Large intestine (tissue), 3 donors: ENCODE measurements around the gene MGAT1. TPM values are rescaled to one million over a fixed set of nuclear protein-coding genes. Genes with fewer than 3 reads are reported as not detected.
"Not testable (repeated sequence)": the region's sequence is repeated elsewhere in the genome, so short reads cannot be mapped to it uniquely, and the experiment has no call there.

Source experiments
- DNase-seq, 2 donors: peaks; one replicate each; pipeline versions ENCODE4 v3.0.0 to v3.0.0-alpha.2; 2013
- H3K27ac ChIP-seq: one replicate; pipeline ENCODE4 v1.5.1; 2013; ENCODE audit warnings: low read length
- H3K27me3 ChIP-seq: 2 replicates; pipeline ENCODE4 v1.6.1; 2013; ENCODE audit warnings: low read length; ENCODE audit not compliant: control insufficient read depth, insufficient read depth
- H3K36me3 ChIP-seq: 2 replicates; pipeline ENCODE4 v1.6.1; 2013; ENCODE audit warnings: low read length; ENCODE audit not compliant: control insufficient read depth, insufficient read depth
- H3K4me1 ChIP-seq: one replicate; pipeline ENCODE4 v1.6.1; 2013; ENCODE audit warnings: low read length; ENCODE audit not compliant: control insufficient read depth, insufficient read depth
- H3K4me3 ChIP-seq: one replicate; pipeline ENCODE4 v1.5.1; 2013; ENCODE audit warnings: low read length
- H3K9me3 ChIP-seq: one replicate; pipeline ENCODE4 v1.6.1; 2013; ENCODE audit warnings: mild to moderate bottlenecking, low read depth, low read length, moderate library complexity; ENCODE audit not compliant: control insufficient read depth
- WGBS: methylation state at CpG from one replicate; pipeline ENCODE4 v1.1.5; 2013; ENCODE audit warnings: low lambda C conversion rate; ENCODE audit not compliant: insufficient coverage; 5-methylcytosine and 5-hydroxymethylcytosine counted together
- polyA plus RNA-seq: library from polyadenylated mRNA; unstranded; fragments of 120-200 nt; gene quantifications from one replicate; pipeline ENCODE4 v1.2.1, GENCODE V29; 2013

Gene MGAT1
- polyA plus RNA-seq, 1 donor: 110 TPM

DNA sequence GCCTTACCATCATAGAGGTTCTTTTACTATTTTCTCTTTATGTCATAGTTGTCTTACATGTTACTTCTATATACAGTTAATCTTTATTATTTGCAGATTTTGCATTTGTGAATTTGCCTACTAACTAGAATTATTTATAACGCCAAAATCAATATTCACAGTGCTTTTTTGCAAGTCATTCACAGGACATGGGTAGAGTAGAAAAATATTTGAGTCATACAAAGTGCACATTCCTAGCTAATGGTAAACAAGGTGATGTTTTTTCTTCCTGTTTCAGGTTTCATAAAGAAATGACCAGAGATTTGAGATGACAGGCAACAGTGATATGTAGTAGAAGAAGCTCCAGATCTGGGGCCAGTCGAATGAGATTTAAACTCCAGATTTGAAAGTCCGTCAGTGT lies 32.8 kb downstream of the MGAT1 start:
- Histone ChIP-seq H3K27ac (no peak overlapping the region), H3K4me3 (no peak overlapping the region), H3K9me3 (peaks cover 4% of the 10 kb centered on the region), H3K4me1 (no peaks in the 10 kb centered on the region), H3K36me3 (no peaks in the 10 kb centered on the region), H3K27me3 (no peaks in the 10 kb centered on the region)
- WGBS: 100% methylated on average over 1 of the region's 3 CpGs
- no peak for DNase-seq

DNA sequence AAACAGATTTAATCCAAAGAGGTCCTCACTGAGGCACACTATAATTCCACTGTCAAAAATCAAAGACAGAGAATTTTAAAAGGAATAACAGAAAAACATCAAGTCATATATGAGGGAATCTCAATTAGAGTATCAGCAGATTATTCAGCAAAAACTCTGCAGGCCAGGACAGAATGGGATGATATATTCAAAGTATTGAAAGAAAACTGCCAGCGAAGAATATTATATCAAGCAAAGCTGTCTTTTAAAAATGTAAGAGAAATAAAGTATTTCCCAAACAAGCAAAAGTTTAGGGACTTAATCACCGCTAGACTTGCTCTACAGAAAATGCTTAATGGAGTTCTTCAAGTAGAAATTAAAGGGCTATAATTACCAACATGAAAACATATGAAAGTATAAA lies 47.0 kb downstream of the MGAT1 start:
- H3K36me3 ChIP-seq: no peaks in the 10 kb centered on the region
- DNase-seq: no peak
- H3K9me3 ChIP-seq: no peaks in the 10 kb centered on the region
- 100% methylated on average over 1 of the region's 2 CpGs for WGBS
- no peaks in the 10 kb centered on the region for H3K27me3 ChIP-seq
- no peak overlapping the region for H3K4me3 ChIP-seq
- H3K27ac ChIP-seq: no peak overlapping the region
- no peaks in the 10 kb centered on the region for H3K4me1 ChIP-seq

DNA sequence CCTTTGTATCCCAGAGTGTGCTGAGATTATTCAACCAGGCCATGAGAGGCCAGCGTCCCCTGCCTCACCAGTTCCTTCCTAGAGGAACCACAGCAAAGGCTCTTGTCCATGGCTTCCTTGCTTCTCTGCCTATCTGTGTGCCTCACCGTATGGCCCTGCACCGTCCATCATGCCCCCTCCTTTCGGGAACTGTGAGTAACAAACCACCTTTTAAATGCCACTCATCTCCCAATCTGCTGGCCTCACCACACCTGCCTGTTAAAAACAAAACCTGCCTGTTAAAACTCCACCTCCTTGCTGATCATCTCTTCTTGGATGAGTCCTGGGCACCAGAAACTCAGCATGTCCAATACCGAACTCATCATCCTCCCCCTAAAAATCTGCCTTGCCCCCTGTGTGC lies 58.4 kb downstream of the MGAT1 start:
- H3K4me1 ChIP-seq: no peaks in the 10 kb centered on the region
- no peak overlapping the region for H3K4me3 ChIP-seq
- H3K9me3 ChIP-seq: no peaks in the 10 kb centered on the region
- H3K27ac ChIP-seq: no peak overlapping the region
- no peaks in the 10 kb centered on the region for H3K36me3 ChIP-seq
- no peak for DNase-seq
- peaks cover 5% of the 10 kb centered on the region for H3K27me3 ChIP-seq
- WGBS: no CpG with 5 or more reads among the region's 5 CpGs

DNA sequence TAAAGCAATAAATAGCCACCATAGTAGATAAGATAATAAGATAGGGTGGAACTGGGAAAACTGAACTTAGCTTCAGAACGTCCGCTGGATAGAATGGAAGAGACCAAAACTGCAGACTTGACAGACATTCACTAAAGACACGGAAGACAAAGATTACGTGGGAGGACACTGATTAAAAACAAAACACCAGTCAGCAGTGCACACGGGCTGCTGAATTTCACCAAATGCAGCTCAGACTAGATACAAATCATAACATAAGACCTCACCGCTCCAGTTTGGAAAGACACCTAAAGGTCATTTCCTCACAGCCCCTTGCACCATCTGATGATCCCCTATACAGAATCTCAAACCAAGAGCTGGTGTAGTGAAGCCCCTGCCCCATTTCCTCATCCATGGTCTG lies 59.9 kb downstream of the MGAT1 start:
- Histone ChIP-seq H3K4me1 (no peaks in the 10 kb centered on the region), H3K36me3 (no peaks in the 10 kb centered on the region), H3K27me3 (peaks cover 2% of the 10 kb centered on the region), H3K4me3 (no peak overlapping the region), H3K27ac (no peak overlapping the region), H3K9me3 (no peaks in the 10 kb centered on the region)
- 60% methylated on average over 3 of the region's 6 CpGs for WGBS
- DNase-seq: no peak

DNA sequence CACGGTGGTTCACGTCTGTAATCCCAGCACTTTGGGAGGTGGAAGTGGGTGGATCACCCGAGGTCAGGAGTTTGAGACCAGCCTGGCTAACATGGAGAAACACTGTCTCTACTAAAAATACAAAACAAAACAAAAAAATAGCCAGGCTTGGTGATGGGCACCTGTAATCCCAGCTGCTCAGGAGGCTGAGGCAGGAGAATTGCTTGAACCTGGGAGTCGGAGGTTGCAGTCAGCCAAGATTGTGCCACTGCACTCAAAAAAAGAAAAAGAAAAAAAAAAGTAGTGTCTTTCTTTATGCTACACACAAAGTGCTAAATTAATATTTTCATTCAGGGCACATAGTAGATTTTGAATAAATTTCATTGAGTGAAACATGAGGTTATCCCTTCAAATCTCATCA lies 61.7 kb downstream of the MGAT1 start:
- not testable (repeated sequence) for H3K27me3 ChIP-seq, DNase-seq, H3K9me3 ChIP-seq, H3K4me3 ChIP-seq, H3K36me3 ChIP-seq, H3K4me1 ChIP-seq, H3K27ac ChIP-seq
- no CpG with 5 or more reads among the region's 4 CpGs for WGBS

DNA sequence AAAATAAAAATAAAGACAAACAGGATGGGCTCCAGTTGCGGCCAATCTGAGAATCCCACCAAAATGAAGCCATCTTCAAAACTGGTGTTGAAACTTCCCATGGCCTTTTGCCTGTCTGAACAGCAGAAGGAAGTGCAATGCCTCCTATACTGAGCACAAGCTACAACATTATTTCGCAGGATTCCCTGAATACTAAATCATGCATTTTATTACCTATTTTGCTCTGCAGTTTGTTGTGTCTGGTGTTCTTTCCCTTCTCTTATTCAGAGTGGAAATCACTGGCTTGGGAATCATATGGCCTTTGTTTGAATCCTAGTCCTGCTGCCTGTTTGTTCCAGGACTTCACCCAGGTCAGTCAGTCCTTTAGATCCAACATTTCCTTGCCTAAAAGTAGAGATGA lies 62.6 kb downstream of the MGAT1 start, which contains the start of gene OR2Y1:
TSS of gene OR2Y1 (minus strand) at position 101 of the 400 bp plus-strand sequence. CDS start at position 101, 0 bp downstream.
- Histone ChIP-seq H3K27me3 (peaks cover 5% of the 10 kb centered on the region), H3K9me3 (no peaks in the 10 kb centered on the region), H3K27ac (no peak within 1 kb of the TSS), H3K4me3 (no peak within 1 kb of the TSS), H3K36me3 (no peaks in the 10 kb centered on the region), H3K4me1 (no peaks in the 10 kb centered on the region)
- WGBS: no CpG with 5 or more reads among the region's 2 CpGs
- DNase-seq: no peak

DNA sequence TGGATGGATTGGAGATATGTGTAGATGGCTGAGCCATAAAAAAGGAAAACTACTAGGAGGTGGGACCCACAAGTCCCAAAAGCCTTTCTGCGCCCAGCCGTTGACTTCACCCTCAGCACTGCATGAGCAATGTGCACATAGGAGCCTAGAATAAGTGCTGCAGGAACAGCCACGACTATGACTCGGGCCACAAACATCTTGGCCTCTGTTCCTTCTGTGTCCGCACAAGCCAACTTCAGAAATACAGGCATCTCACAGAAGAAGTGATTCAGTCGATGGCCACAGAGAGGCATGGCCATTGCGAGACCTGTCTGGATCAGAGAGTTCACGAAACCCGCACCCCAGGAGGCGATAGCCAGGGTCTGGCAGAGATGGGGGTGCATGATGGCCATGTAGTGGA lies 63.3 kb downstream of the MGAT1 start:
- no CpG with 5 or more reads among the region's 10 CpGs for WGBS
- H3K36me3 ChIP-seq: no peaks in the 10 kb centered on the region

DNA sequence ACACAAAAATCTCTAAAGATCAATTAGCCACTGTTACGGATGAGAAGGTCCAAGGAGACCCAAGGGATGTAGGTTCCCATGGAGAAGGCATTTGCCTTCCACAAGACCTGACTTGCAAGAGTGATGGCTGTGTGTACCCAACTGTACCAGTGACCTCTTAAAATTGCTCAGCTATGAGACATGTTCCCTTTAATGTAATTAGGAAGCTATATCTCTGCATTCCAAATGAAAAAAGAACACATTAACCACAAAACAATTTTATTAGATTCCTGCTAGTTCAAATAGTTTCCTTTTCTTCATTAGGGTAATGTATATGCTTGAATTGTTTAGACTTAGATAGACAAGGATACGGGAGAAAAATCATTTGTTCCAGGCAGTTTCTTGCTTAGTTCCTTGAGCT lies 66.1 kb downstream of the MGAT1 start:
- no peaks in the 10 kb centered on the region for H3K9me3 ChIP-seq
- no peak for DNase-seq
- H3K4me1 ChIP-seq: no peaks in the 10 kb centered on the region
- no peaks in the 10 kb centered on the region for H3K36me3 ChIP-seq
- no peak overlapping the region for H3K27ac ChIP-seq
- WGBS: 100% methylated on average over 1 of the region's 2 CpGs
- no peak overlapping the region for H3K4me3 ChIP-seq
- peaks cover 5% of the 10 kb centered on the region for H3K27me3 ChIP-seq

More for the DNA sequence above, 63.3 kb downstream of the MGAT1 start:
- Histone ChIP-seq H3K9me3 (no peaks in the 10 kb centered on the region), H3K27me3 (peaks cover 5% of the 10 kb centered on the region), H3K27ac (no peak overlapping the region), H3K4me1 (no peaks in the 10 kb centered on the region), H3K4me3 (no peak overlapping the region)
- DNase-seq: no peak

Other genes starting within 250 kb of the MGAT1 start
- gene SCGB3A1, start 211.3 kb downstream of the MGAT1 start, polyA plus RNA-seq: 0.25 TPM
- 10.2 TPM for gene FLT4, start 153.2 kb downstream of the MGAT1 start, polyA plus RNA-seq
- not detected for gene OR2Y1, start 62.7 kb downstream of the MGAT1 start, polyA plus RNA-seq
- 56.1 TPM for gene ZFP62, start 58.5 kb upstream of the MGAT1 start, polyA plus RNA-seq
- 135 TPM for gene BTNL8, start 96.4 kb upstream of the MGAT1 start, polyA plus RNA-seq
- 158 TPM for gene BTNL3, start 186.0 kb upstream of the MGAT1 start, polyA plus RNA-seq
- gene BTNL9, start 237.5 kb upstream of the MGAT1 start, polyA plus RNA-seq: 11.6 TPM